HG02943 (cell line): Measurements from ENCODE around the gene KCNN2.
"Not testable (repeated sequence)": the region's sequence is repeated elsewhere in the genome, so short reads cannot be mapped to it uniquely, and the experiment has no call there.

Experiments used
- ATAC-seq: cut with Tn5 transposase; IDR thresholded peaks from one replicate; pipeline ENCODE4 v1.9.1; 2021; ENCODE audit warnings: mild to moderate bottlenecking, low read depth, moderate library complexity; ENCODE audit not compliant: unreplicated experiment

Gene KCNN2

DNA sequence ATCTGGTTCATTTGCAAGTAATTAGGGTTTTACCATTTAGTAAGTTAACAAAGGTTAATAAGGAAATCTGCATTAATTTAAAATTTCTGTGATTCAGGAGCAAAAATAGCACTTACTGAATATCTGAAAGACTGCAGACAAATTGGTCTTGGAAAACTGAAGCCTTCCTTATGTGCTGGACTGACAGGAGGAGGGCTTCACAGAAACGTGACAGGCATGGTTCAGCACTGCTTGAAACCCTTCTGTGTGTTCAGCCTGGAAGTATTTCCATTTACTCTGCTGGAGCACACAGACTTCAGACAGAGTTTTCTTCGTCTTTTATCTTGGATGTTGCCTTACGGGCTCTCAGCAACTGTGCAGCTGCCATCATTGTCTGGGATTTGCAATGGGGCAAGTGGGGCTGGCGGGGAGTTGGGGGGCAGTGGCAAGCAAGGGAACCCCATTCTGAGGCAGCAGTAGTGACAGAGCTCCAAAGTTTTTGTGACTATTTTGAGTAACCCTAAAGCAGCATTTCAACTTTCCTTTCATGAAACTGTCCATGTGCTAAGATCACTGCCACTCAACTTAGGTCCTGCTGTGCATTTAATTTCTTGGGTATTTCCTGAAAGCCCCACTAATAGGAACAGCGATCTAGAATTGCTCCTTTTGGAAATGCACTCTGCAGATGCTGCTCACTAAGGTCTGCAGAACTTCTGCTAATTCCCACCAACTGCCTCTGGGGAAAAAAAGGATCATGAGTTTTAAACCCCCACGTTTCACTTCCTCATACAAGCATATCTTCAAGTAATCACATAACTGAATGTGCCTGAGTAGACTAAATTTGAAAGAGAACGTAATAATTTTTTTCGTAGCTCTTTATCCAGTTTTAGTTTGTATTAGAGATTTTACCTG lies 56.6 kb downstream of the KCNN2 start:
- ATAC-seq, result peak; percentile 89

DNA sequence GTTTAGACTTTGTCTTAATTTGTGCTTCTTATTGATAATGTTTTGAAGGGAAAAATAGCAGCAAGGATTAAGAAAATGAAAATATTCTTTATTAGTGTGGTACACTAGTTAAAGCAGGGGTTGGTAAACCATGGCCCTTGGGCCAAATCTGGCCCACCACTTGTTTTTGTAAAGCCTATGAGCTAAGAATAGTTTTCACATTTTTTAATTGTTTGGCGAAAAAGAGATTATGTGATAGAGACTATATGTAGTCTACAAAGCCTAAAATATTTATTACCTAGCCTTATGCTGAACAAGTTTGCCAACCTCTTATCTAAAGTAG lies 57.2 kb downstream of the KCNN2 start:
- no peak for ATAC-seq

- ATAC-seq, result no peak
Observed at GRCh38 chr5:114419959-114420358, 58.1 kb downstream of the KCNN2 start.

DNA sequence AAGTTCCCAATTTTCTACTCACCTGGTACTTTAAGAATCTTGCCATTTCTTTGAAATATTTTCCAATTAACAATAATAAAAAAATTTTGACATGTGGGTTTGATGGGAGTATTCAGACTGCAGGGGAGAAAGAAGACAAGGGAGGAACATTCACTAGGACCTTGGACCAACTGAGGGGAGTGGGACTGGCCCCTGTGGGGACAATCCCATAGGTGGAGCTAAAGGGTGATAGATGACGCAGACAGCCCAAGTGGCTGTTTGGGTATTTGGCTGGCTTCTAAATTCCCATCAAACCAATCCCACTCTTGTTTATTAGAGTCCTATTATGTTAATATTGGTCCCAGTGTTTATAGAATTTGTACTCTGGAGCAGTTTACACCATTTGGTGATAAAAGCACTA lies 65.3 kb downstream of the KCNN2 start:
- ATAC-seq, result no peak

DNA sequence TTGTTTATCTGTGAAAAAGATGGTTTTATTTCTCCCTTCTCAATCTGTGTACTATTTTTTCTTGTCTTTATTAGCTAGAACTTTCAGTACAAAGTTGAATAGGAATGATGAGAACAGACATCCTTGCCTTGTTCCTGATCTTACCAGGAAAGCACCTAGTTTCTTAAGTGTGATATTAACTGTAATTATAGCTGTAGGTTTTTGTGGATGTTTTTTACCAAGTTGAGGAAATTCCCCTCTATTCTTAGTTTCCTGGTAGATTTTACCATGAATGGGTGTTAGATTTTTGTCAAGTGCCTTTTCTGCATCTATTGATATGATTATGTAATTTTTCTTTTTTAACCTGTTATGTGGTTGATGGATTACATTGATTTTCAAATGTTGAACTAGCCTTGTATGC lies 68.7 kb downstream of the KCNN2 start:
- no peak for ATAC-seq

DNA sequence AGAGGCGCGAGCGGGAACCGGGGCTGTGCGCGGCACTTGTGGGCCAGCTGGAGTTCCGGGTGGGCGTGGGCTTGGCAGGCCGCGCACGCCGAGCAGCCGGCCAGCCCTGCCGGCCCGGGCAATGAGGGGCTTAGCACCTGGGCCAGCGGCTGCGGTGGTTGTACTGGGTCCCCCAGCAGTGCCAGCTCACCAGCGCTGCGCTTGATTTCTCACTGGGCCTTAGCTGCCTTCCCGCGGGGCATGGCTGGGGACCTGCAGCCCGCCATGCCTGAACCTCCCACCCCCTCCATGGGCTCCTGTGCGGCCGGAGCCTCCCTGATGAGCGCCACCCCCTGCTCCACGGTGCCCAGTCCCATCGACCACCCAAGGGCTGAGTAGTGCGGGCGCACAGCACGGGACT lies 70.8 kb downstream of the KCNN2 start:
- not testable (repeated sequence) for ATAC-seq

DNA sequence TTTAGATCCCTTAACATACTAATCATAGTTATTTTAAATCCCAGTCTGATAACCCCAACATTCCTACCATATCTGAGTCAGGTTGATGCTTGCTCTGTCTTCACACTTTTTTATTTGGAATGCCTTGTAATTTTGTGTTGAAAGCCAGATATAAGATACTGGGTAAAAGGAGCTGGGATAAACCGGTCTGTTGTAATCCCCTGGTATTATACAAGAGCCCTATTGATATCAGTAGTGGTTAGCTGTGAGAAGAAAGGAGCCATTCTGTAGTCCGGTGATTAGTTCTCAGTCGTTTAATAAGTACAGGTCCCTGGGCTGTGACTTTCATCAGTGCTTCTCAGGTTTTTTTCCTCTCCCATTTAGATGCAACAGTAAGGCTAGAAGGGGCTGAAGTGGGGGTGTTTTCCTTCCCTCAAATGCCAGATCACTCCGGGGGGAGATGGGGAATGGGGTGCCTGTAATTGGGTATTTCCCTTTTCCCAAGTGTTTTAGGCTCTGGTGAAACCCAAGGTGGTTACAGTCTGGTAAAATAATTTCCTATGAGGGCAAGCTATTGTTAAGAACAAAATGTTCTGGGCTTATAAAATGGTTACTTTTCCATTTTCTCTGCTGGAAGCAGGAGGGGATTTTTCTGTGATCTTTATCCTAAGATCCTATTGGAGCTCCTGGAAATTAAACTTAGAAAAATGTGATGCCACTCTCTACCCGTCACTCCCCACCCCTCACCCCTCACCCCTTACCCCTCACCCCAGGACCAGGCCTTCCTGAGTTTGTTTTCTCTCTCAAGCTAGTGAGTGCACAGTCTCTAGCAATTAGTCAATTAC lies 72.7 kb downstream of the KCNN2 start:
- no peak for ATAC-seq

GRCh38 chr5:114435220-114435481 lies 73.3 kb downstream of the KCNN2 start:
- ATAC-seq, result no peak

DNA sequence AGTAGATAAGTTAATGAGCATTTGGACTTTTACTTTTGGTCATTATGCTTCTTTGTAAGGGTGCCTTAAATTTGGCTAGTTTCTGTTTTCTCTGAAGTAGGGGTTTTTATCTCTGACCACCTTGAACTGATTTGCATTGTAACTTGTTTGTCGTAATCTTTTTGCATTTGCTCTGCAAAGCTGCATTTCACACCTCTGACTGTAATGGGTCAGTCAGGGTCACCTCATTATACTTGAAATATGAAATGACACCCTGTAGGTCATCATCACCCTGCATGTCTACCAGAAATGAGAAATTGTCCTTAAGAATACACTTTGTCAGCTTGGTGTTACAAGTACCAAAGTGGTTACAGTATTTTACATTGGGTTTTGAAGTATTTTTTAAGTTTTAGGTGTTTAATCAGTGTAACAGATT lies 74.0 kb downstream of the KCNN2 start:
- ATAC-seq, result no peak

DNA sequence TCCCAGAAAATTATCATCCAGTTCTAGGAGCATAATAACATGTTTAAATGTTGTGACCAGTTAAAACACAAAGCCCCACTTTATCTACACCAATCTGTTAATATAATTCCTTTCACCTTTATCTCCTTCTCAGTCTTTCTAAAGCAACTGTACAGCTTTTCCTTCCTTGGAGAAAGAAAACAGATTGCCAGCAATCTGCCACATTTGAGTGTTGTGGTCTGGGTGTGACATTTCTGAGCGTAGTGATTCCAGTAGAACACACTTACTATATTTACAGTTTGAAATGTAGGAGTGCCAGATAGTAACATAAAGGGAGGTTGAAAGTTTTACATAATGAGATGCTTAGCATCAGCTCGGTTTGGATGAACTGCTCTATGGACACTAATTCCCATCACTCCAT lies 76.1 kb downstream of the KCNN2 start:
- no peak for ATAC-seq

DNA sequence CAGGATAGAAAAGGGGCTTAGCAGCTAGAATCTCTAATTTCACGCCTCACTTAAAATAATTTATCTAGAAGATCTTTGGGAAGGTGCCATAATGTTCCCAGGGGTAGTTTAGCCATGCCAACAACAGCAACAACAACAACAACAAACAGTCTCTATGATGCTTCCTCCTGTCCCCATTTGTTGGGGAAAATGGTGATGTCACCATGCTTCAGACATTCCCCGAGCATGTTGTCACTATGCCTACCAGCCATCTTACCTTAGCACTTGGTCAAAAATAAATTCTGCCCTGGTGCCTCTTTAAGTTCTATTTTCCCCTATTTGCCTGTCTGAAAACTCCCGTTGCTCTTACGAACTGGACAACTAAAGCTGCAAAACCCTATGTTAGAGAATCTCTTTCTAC lies 76.6 kb downstream of the KCNN2 start:
- no peak for ATAC-seq

- no peak for ATAC-seq
Observed at GRCh38 chr5:114447084-114447773, 85.4 kb downstream of the KCNN2 start.

- ATAC-seq, result no peak
Observed at GRCh38 chr5:114448481-114448880, 86.6 kb downstream of the KCNN2 start.

DNA sequence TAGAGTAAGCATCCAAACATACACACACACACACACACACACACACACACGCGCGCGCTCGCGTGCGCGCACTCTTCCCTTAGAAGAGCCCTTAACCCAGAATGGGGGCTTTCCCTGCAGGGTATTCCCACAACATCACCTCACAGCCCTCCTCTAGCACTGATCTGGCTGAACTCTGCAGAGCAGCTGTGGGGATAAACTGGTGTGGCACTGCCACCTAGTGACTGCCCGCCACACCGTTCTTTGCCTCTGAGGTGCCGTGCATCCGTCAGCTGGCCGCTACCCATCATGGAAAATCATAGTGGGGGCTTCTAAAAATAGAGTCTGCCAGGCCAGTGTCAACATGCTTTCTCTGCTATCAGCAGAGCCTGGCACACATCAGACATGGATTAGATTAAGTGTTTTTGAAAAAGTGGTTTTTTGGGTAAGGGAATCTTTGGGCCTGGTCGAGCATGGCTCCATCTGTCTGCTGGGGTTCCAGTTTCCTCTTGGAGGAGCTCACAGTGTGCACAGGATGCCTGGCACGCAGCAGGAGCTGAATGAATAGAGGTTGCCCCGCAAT lies 88.1 kb downstream of the KCNN2 start:
- peak; percentile 96 for ATAC-seq

DNA sequence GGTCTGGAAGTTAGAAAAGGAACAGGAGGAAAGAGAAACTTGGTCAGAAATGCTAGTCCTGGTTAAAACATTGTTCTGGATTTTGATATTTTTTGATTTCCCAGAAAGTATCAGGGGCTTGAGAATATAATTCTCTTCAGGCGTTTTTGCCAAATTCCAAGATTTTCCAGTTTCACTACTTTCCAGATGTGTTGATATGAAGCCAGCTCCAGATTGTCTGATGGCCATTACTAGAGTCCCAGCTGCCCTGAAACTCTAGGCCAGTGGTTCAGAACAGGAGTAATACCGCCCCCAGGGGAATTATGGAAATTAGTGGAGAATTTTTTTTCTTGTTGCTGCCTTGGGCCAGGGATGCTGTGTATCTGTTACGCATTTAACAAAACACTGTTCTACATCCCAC lies 88.6 kb downstream of the KCNN2 start:
- no peak for ATAC-seq

DNA sequence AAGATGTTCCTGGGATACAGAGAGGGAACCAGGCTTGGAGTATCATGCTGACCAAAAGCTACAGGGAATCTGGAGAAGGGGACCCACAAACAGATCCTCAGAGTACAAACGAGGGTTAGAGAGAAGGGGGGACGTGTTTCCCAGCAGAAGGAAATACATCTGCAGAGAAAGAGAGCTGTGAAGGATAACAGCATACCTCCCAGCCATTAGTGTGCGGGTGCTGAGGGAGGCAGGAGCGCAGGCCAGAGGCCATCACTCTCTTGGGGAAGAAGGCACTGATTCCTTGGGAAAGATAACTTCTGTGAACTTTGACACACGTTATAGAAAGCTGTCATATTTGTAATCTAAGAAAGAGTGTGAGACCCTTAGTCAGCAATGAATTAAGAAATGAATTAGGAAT lies 96.9 kb downstream of the KCNN2 start:
- ATAC-seq, result no peak

DNA sequence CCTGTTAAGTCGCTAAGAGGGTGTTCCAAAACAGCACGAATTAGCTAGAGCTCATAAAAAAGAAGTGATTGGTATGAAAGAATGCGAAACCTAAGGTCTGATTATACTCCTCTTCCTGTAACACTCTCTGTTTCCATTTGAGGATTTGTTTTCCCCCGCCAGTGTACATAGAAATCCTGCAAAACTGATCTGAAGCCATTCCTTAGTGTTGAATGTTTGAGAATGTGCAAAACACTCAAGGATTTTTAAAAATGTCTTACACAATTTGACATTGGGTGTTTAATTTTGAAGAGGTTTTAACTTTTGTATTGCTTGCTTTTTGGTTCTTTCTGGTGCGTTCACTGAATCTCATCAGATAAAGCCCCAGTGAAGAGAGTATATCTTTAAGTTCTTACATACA lies 105.3 kb downstream of the KCNN2 start:
- no peak for ATAC-seq

DNA sequence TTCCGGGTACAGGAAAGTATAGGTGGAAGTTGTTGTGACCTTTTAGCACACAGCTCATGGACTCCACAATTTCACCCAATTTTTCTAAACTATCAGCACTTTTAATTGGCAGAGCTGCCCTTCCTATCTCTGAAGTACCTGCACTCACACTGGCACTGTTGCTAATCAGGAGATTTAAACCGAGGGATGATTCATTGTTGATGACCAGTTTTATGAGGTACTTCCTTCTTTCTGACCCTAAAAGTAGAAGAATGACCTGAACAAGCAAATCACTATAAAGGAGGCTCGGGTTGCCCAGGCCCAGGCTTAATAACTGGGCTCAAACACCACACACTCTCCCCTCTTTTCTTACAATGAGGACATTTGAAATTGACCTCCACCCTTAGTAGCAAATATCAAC lies 105.9 kb downstream of the KCNN2 start:
- ATAC-seq, result no peak

- ATAC-seq, result no peak
Observed at GRCh38 chr5:114469372-114469771, 107.5 kb downstream of the KCNN2 start.

GRCh38 chr5:114471529-114471928 lies 109.7 kb downstream of the KCNN2 start:
- ATAC-seq, result no peak

GRCh38 chr5:114473541-114473940 lies 111.7 kb downstream of the KCNN2 start:
- no peak for ATAC-seq
